ENCODE results near the gene STX16. TPM values are rescaled to one million over a fixed set of nuclear protein-coding genes. Genes with fewer than 3 reads are reported as not detected.

Gene STX16
- total RNA-seq, 1 donor, result 26.5 TPM

DNA sequence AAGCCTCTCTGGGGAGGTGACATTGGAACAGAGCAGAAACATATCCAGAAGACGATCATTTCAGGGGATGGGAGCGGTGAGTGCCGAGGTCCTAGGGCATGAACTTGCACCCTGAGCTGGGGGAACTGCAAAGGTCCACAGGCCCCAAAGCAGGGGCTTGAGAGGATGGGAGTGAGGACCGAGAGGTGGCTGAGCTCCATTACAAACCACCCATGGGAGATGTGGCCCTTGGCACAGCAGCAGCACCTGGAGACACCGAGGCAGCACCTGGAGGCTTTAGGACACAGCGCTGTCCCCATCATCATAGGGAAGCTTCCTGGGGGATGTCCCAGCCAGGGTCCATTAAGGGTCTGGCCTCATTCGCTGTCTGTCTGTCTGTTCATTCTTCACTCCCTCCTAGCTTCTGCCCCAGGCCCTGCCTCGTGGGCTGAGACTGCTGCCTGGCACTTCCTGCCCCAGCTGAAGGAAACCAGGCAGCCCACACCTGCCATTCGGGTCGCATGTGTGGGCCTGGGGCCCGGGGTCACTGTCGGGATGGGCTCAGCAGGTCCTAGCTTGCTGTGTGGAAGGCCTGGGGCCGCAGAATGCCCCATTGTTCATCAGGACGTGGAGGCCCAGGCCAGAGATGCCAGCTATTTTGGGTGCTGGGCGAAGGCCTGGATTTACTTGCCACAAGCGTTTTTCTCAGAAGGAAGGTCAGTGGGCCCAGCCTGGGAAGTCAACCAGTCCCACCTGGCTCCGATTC, 42.8 kb upstream of the STX16 start:
- H3K4me3 ChIP-seq (ENCODE audit: low read depth, low read length), result no peak overlapping the region
- TF ChIP-seq, protein P1, sequence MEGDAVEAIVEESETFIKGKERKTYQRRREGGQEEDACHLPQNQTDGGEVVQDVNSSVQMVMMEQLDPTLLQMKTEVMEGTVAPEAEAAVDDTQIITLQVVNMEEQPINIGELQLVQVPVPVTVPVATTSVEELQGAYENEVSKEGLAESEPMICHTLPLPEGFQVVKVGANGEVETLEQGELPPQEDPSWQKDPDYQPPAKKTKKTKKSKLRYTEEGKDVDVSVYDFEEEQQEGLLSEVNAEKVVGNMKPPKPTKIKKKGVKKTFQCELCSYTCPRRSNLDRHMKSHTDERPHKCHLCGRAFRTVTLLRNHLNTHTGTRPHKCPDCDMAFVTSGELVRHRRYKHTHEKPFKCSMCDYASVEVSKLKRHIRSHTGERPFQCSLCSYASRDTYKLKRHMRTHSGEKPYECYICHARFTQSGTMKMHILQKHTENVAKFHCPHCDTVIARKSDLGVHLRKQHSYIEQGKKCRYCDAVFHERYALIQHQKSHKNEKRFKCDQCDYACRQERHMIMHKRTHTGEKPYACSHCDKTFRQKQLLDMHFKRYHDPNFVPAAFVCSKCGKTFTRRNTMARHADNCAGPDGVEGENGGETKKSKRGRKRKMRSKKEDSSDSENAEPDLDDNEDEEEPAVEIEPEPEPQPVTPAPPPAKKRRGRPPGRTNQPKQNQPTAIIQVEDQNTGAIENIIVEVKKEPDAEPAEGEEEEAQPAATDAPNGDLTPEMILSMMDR (IDR thresholded peaks at IDR 0.05; ENCODE audit: insufficient read depth, low read length), result no peak
- DNase-seq (ENCODE audit: low read depth), result no peak

GRCh38 chr20:58609026-58609425, 42.1 kb upstream of the STX16 start:
- H3K4me3 ChIP-seq (ENCODE audit: low read depth, low read length), result no peak overlapping the region
- TF ChIP-seq, protein P1 (IDR thresholded peaks at IDR 0.05; ENCODE audit: insufficient read depth, low read length), result no peak
- DNase-seq (ENCODE audit: low read depth), result no peak

- H3K4me3 ChIP-seq (ENCODE audit: low read depth, low read length), result no peak overlapping the region
- TF ChIP-seq, protein P1 (IDR thresholded peaks at IDR 0.05; ENCODE audit: insufficient read depth, low read length), result no peak
- no peak for DNase-seq (ENCODE audit: low read depth)
These were observed 40.8 kb upstream of the STX16 start for GRCh38 chr20:58610071-58610800.

DNA sequence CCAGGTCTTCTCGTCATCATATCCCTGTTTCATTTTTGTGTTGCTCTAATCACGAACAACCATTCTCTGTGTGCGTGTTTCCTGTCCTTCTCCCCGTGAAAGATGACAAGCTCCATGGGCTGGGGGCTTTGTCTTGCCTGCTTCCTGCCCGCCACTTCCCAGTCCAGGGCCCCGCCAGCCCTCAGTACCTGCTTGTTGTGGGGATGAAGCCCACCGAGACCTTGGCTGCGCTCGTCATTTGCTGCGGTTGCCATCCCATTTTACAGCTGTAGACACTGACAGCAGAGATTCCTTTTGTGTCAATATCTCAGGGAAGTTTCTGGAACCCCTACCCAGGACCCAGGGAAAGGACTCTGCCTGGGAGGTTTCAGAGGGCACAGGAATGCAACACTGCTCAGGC, 40.3 kb upstream of the STX16 start:
- H3K4me3 ChIP-seq (ENCODE audit: low read depth, low read length), result no peak overlapping the region
- DNase-seq (ENCODE audit: low read depth), result no peak
- TF ChIP-seq, protein P1 (IDR thresholded peaks at IDR 0.05; ENCODE audit: insufficient read depth, low read length), result no peak

DNA sequence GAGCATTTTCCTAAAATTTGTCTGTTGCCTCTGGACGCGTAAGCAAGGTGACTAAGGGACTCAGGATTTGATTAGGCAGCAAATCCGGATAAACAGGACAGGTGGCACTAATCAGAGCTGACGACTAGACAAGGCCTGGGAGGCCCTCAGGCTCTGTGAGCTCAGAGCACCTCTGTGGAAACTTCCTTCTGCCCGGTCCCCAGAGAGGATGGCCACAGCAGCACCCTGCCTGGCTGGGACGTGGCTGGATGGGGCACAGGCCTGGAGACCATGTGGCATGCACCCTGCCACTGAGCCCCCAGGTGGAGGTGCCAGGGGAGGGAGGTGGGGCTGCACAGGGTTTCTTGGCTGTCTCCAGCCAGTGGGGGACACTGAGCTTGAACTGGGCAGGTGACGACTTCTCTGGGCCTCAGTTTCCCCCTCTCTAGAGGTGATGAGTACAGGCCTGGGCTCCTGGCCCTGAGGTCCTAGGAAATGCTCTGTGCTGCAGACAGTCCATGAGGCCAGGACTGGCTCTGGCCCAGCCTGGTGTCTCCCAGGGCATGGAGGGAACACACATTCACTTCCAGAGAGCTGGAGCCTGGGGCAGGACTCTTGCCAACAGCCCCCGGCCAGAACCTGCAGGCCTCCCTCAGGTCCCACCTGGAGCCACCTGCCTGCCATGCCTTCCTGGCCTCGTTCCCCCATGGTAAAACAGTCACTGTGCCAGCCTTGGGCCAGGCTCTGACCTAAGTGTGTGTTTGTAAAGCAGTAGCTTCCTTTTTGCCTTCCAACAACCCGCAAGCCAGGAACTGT, 39.6 kb upstream of the STX16 start:
- TF ChIP-seq, protein P1 (IDR thresholded peaks at IDR 0.05; ENCODE audit: insufficient read depth, low read length), result no peak
- no peak overlapping the region for H3K4me3 ChIP-seq (ENCODE audit: low read depth, low read length)
- no peak for DNase-seq (ENCODE audit: low read depth)

DNA sequence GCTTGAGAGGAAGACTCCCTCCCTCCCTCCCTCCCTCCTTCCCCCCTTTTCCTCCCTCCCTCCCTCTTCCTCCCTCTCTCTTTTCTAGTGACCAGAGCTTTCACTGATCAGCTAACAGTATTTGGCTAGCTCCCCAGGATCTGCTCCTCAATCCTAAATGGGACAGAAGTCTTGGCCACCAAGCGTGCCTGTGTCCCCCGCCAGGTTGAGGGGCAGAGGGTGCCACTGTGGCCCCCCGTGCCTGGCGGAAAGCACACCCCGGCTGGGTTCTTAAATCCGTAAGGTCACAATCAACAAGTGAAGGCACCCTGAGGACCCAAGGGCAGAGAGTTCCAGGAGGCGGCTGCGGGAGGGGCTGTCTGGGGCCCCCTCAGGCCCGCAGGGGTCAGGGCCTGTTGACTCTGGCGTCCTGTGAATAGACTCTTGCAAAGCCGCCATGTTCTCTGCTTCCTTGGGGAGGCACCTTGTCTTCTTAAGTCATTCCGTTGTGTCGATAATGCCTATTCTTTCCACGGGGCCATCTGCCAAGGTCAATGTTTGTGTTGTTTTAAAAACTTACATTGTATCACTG, 38.9 kb upstream of the STX16 start:
- TF ChIP-seq, protein P1 (IDR thresholded peaks at IDR 0.05; ENCODE audit: insufficient read depth, low read length), result no peak
- H3K4me3 ChIP-seq (ENCODE audit: low read depth, low read length), result no peak overlapping the region
- peak; percentile 46 for DNase-seq (ENCODE audit: low read depth)
